Measurements from ENCODE around the gene ABCG8. TPM values are rescaled to one million over a fixed set of nuclear protein-coding genes. Genes with fewer than 3 reads are reported as not detected.
A peak's percentile ranks its signal among the peaks of the same experiment; 100 is the strongest.

ABCG8 gene
- total and polyA plus RNA-seq, 11 donors: 0.07 TPM; not detected in 10

- peaks cover 0 to 4% (median 0%) of the 10 kb centered on the region in 12 donors for H3K4me1 ChIP-seq
- no peak overlapping the region for H3K4me3 ChIP-seq
- 33 to 40% (median 35%) methylated on average over 14 to 16 of the region's 16 CpGs for WGBS, 4 donors
- H3K9me3 ChIP-seq: no peaks in the 10 kb centered on the region
- peaks cover 0 to 8% (median 0%) of the 10 kb centered on the region in 9 donors for H3K27me3 ChIP-seq
- ATAC-seq: peak; percentile 40 to 68 (median 60)
- peak in 1 of 5 donors; percentile 15 for DNase-seq
- TF ChIP-seq POLR2A (IDR thresholded peaks at IDR 0.05) (no peak), CTCF (IDR thresholded peaks at IDR 0.05) (peak; percentile 67 to 86 (median 80))
- no peaks in the 10 kb centered on the region for H3K36me3 ChIP-seq
- no peak overlapping the region for H3K27ac ChIP-seq
- intact Hi-C loops (cut with DNase I): loop anchor here in 2 of 10 donors (10.0 kb wide), 1 partner anchor 263 kb away; no protein-coding TSS in a partner anchor
These were observed 39.2 kb downstream of the ABCG8 start for GRCh38 chr2:43877782-43878464.

DNA sequence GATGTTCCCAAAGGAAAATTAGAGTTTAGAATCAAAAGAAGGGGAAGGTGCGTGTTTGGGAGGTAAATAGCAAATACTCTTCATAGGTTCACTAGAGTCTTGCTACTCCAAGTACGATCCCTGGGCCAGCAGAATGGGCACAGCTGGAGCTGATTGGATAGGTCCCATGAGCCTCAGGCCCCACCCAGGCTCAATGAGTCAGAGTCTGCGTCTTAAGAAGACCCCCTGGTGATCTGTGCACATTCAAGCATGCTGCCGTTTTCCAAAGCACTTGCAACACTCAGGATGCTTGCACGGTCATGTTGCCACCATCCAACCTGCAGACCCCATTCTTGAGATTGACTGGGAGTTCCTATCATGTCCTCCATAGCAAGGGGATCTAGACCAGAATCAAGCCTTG, 40.5 kb downstream of the ABCG8 start:
- no peak for ATAC-seq
- Histone ChIP-seq H3K36me3 (no peaks in the 10 kb centered on the region), H3K4me3 (no peak overlapping the region), H3K9me3 (no peaks in the 10 kb centered on the region), H3K4me1 (peaks cover 0 to 4% (median 0%) of the 10 kb centered on the region in 12 donors), H3K27me3 (peaks cover 0 to 8% (median 0%) of the 10 kb centered on the region in 9 donors), H3K27ac (no peak overlapping the region)
- TF ChIP-seq CTCF (IDR thresholded peaks at IDR 0.05) (no peak), POLR2A (IDR thresholded peaks at IDR 0.05) (no peak)
- WGBS, 4 donors: 73 to 83% (median 74%) methylated on average over 5 of the region's 5 CpGs
- intact Hi-C loops (cut with DNase I): loop anchor here in 2 of 10 donors (10.0 kb wide), 1 partner anchor 264 kb away; no protein-coding TSS in a partner anchor
- no peak for DNase-seq

GRCh38 chr2:43880471-43880870, 41.7 kb downstream of the ABCG8 start:
- Histone ChIP-seq H3K9me3 (no peaks in the 10 kb centered on the region), H3K36me3 (peaks cover 0 to 5% (median 0%) of the 10 kb centered on the region in 9 donors), H3K27ac (no peak overlapping the region), H3K27me3 (peaks cover 0 to 8% (median 0%) of the 10 kb centered on the region in 9 donors), H3K4me3 (no peak overlapping the region), H3K4me1 (peaks cover 0 to 4% (median 0%) of the 10 kb centered on the region in 12 donors)
- no peak for ATAC-seq
- no peak for TF ChIP-seq POLR2A (IDR thresholded peaks at IDR 0.05)
- TF ChIP-seq CTCF (IDR thresholded peaks at IDR 0.05): no peak
- intact Hi-C loops (cut with DNase I): no loop called here
- no peak for DNase-seq
- WGBS, 4 donors: 83 to 99% (median 91%) methylated on average over 9 of the region's 9 CpGs

DNA sequence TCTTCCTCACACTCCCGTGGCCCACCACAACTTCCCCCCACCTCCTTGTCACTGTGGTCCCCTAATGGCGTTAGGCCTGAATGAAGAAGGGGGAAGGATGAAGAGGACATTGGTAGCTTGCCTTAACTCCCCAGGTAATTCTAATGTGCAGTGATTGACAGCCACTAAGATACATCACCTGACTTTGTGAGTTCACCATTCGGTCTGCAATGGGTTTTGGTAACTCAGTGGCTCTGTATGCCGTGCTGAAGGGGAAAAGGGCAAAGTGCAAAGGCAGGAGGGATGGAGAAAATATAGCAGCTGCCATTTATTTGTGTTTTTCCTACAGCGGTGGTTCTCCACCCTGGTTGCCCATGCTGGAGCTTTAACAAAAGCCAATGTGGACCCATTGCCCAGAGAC, 42.2 kb downstream of the ABCG8 start:
- intact Hi-C loops (cut with DNase I): no loop called here
- WGBS, 4 donors: 81 to 89% (median 84%) methylated on average over 5 of the region's 5 CpGs
- no peak for TF ChIP-seq POLR2A (IDR thresholded peaks at IDR 0.05)
- TF ChIP-seq CTCF (IDR thresholded peaks at IDR 0.05): no peak
- no peak overlapping the region for H3K4me3 ChIP-seq
- peaks cover 0 to 8% (median 0%) of the 10 kb centered on the region in 9 donors for H3K27me3 ChIP-seq
- peaks cover 0 to 10% (median 0%) of the 10 kb centered on the region in 9 donors for H3K36me3 ChIP-seq
- H3K27ac ChIP-seq: no peak overlapping the region
- ATAC-seq (no peak), DNase-seq (no peak)
- no peaks in the 10 kb centered on the region for H3K9me3 ChIP-seq
- H3K4me1 ChIP-seq: peaks cover 0 to 4% (median 0%) of the 10 kb centered on the region in 12 donors
